HepG2 (cell line): ENCODE results near the gene HDAC8. TPM values are rescaled to one million over a fixed set of nuclear protein-coding genes. Genes with fewer than 3 reads are reported as not detected.

Experiments
- EZH2 ChIP-seq: conservative IDR thresholded peaks from 2 replicates; pipeline ENCODE4 v1.6.1; 2012; ENCODE audit warnings: mild to moderate bottlenecking, low read depth, low read length, moderate library complexity
- HNRNPLL ChIP-seq: fragments of 200-400 bp; formaldehyde crosslinking; IDR thresholded peaks from 2 replicates; pipeline ENCODE4 v1.6.1; 2017; ENCODE audit warnings: mild to moderate bottlenecking, low read depth, low read length; ENCODE audit not compliant: poor library complexity, severe bottlenecking
- ISL2 ChIP-seq: sonication (generic); formaldehyde crosslinking; IDR thresholded peaks from 2 replicates; pipeline ENCODE4 v1.5.0; 2020; ENCODE audit warnings: missing genetic modification reagents
- KIAA2018 ChIP-seq: sonication (generic); formaldehyde crosslinking; IDR thresholded peaks from 2 replicates; pipeline ENCODE4 v1.5.0; 2020; ENCODE audit warnings: mild to moderate bottlenecking, missing genetic modification reagents, borderline replicate concordance
- NFRKB ChIP-seq: fragments of 450-650 bp; IDR thresholded peaks from 2 replicates; pipeline ENCODE4 v1.6.1; 2017
- UBTF ChIP-seq: sonication (generic); formaldehyde crosslinking; IDR thresholded peaks from 2 replicates; pipeline ENCODE4 v1.4.0; 2020; ENCODE audit warnings: mild to moderate bottlenecking, missing genetic modification reagents
- ZKSCAN5 ChIP-seq: sonication (generic); formaldehyde crosslinking; IDR thresholded peaks from 2 replicates; pipeline ENCODE4 v1.5.1; 2020; ENCODE audit warnings: mild to moderate bottlenecking, missing genetic modification reagents
- ZNF251 ChIP-seq: sonication (generic); formaldehyde crosslinking; IDR thresholded peaks from 2 replicates; pipeline ENCODE4 v1.9.0; 2021; ENCODE audit warnings: mild to moderate bottlenecking, missing genetic modification reagents
- ZNF788 ChIP-seq: sonication (generic); formaldehyde crosslinking; IDR thresholded peaks from 2 replicates; pipeline ENCODE4 v1.5.0; 2020; ENCODE audit warnings: mild to moderate bottlenecking, missing genetic modification reagents, borderline replicate concordance
- polyA plus RNA-seq, 8 experiments: library from polyadenylated mRNA; depleted of rRNA in 3 of 8; stranded (reverse) in 7 of 8; unstranded in 1 of 8; fragments of >200 nt; fragmentation: Illumina TruSeq in 4 of 8; extraction: Trizol in 4 of 8; gene quantifications; 2 replicates each; pipeline versions ENCODE4 v1.2.1 to v1.2.3, GENCODE V29; 2011 to 2016; ENCODE audit warnings: low read depth in 4 of 8, missing spikeins in 1 of 8, mixed read lengths in 1 of 8; ENCODE audit not compliant: insufficient read depth in 1 of 8
- total RNA-seq, 5 experiments: library from RNA; depleted of rRNA; stranded (reverse); fragments of >200 nt; fragmentation: Illumina TruSeq; extraction: Trizol; gene quantifications; 2 replicates each; pipeline ENCODE4 v1.2.3, GENCODE V29; 2016; ENCODE audit warnings: low read depth in 1 of 5
- TF ChIP-seq, protein P1 (sequence below): sonication (generic); formaldehyde crosslinking; IDR thresholded peaks from 2 replicates; pipeline ENCODE4 v1.8.0; 2022; ENCODE audit warnings: missing genetic modification reagents, low read depth, mild to moderate bottlenecking, borderline replicate concordance
- TF ChIP-seq, protein P2 (sequence below): sonication (generic); formaldehyde crosslinking; IDR thresholded peaks from 2 replicates; pipeline ENCODE4 v1.4.0; 2020; ENCODE audit warnings: missing genetic modification reagents
- TF ChIP-seq, protein P3 (sequence below): sonication (generic); formaldehyde crosslinking; IDR thresholded peaks from 2 replicates; pipeline ENCODE4 v1.5.1; 2020; ENCODE audit warnings: missing genetic modification reagents, mild to moderate bottlenecking, borderline replicate concordance

The HDAC8 gene
- total and polyA plus RNA-seq, 2 of the 13 experiments (the other 11 are each of a cell fraction or from before 2014, with no cell fraction given), result 13.7 to 28.6 TPM

DNA sequence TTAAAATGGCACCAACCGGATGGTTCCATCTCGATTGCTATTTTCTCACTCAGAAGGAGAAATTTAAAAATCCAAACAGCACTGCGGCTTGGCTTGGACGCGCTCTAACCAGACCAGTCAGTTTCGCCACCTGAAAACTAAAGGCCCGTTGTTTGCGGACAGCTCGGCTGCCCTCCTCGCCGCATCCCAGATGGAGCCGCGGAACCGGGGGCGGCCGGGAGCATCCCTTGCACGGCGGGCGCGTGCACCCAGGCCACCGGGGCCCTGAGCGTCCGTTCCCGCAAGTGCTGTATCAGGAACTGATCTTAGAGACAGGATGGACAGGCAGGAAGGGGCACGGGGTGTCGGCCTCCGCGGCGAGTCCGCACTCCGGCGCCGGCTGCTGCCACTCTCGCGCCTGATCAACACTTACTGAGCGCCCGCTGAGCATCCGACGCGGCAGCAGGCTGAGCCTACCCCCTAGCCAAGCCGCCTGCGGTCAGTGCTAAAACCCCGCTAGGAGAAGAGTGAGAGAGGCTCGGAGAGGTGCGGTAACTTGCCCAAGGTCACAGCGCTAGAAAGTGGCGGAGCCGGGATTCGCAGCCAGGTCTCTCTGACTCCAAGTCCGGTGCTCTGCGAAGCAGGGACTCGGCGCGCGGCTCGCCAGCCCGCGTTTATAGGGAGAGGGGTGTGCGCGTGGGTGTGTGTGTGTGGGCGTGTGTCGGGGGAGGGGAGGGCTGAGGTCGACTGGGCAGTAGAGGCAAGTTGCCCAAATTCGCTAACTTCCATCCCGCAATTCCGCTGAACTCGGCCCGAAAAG is 267.2 kb downstream of the HDAC8 start, which contains the start of gene CITED1 (continued):
- TF ChIP-seq UBTF (CRISPR knock-in tag), result peak; percentile 28; the same call in 1 of the 2 replicates
- TF ChIP-seq ISL2, result no peak
- peak; percentile 69 for TF ChIP-seq HNRNPLL
- TF ChIP-seq, protein P1, sequence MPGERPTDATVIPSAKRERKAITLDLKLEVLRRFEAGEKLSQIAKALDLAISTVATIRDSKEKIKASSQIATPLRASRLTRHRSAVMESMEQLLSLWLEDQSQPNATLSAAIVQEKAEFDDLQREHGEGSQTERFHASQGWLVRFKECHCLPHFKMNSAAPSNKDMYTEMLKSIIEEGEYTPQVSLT (CRISPR knock-in tag), result no peak
- TF ChIP-seq ZNF788, result no peak
- TF ChIP-seq NFRKB, result no peak
- TF ChIP-seq ZNF251, result no peak
- peak; percentile 92 for TF ChIP-seq EZH2
- TF ChIP-seq, protein P2, sequence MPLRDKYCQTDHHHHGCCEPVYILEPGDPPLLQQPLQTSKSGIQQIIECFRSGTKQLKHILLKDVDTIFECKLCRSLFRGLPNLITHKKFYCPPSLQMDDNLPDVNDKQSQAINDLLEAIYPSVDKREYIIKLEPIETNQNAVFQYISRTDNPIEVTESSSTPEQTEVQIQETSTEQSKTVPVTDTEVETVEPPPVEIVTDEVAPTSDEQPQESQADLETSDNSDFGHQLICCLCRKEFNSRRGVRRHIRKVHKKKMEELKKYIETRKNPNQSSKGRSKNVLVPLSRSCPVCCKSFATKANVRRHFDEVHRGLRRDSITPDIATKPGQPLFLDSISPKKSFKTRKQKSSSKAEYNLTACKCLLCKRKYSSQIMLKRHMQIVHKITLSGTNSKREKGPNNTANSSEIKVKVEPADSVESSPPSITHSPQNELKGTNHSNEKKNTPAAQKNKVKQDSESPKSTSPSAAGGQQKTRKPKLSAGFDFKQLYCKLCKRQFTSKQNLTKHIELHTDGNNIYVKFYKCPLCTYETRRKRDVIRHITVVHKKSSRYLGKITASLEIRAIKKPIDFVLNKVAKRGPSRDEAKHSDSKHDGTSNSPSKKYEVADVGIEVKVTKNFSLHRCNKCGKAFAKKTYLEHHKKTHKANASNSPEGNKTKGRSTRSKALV (CRISPR knock-in tag), result 0 out of 2 replicates have a peak, but pooled peaks have one; percentile 35
- TF ChIP-seq KIAA2018, result no peak
- TF ChIP-seq, protein P3, sequence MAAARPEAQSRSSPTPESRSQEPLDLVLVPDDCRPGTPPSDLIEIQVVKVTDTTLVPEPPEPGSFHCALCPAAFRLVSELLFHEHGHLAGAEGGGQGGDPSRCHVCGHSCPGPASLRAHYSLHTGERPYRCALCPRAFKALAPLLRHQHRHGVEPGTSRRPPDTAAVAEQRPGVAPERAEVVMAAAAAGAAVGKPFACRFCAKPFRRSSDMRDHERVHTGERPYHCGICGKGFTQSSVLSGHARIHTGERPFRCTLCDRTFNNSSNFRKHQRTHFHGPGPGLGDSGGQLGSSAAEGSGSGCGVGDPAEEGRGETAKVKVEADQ, result no peak
- no peak for TF ChIP-seq ZKSCAN5 (CRISPR knock-in tag)
